GM19043 (cell line): ENCODE measurements around the gene BIRC7.
"Not testable (repeated sequence)": the region's sequence is repeated elsewhere in the genome, so short reads cannot be mapped to it uniquely, and the experiment has no call there.

Source experiments
- ATAC-seq: cut with Tn5 transposase; IDR thresholded peaks from one replicate; pipeline ENCODE4 v1.9.1; 2021; ENCODE audit warnings: low read depth; ENCODE audit not compliant: unreplicated experiment

BIRC7 gene

GRCh38 chr20:63243604-63244247 is 8.0 kb downstream of the BIRC7 start:
- ATAC-seq = no peak

- ATAC-seq = no peak
Measured at GRCh38 chr20:63244468-63244867, 8.8 kb downstream of the BIRC7 start.

GRCh38 chr20:63246490-63247288 is 11.0 kb downstream of the BIRC7 start:
- no peak for ATAC-seq

GRCh38 chr20:63247671-63248228 is 12.0 kb downstream of the BIRC7 start:
- ATAC-seq = no peak

GRCh38 chr20:63248835-63249591 is 13.3 kb downstream of the BIRC7 start:
- no peak for ATAC-seq

GRCh38 chr20:63249891-63250290 is 14.2 kb downstream of the BIRC7 start:
- no peak for ATAC-seq

- not testable (repeated sequence) for ATAC-seq
Measured at GRCh38 chr20:63251350-63251749, 15.6 kb downstream of the BIRC7 start.

GRCh38 chr20:63252284-63252711 is 16.6 kb downstream of the BIRC7 start:
- ATAC-seq = no peak

- ATAC-seq = no peak
Measured at GRCh38 chr20:63253065-63253437, 17.3 kb downstream of the BIRC7 start.

- ATAC-seq = no peak
Measured at GRCh38 chr20:63253438-63254231, 17.9 kb downstream of the BIRC7 start.

GRCh38 chr20:63254232-63254605 is 18.5 kb downstream of the BIRC7 start, which contains the start of gene NKAIN4:
Gene NKAIN4 (minus strand): TSS chr20:63254463. CDS start chr20:63254450, 13 bp downstream.
- no peak for ATAC-seq

- no peak for ATAC-seq
Measured at GRCh38 chr20:63254606-63255384, 19.1 kb downstream of the BIRC7 start.

GRCh38 chr20:63255931-63256704 is 20.4 kb downstream of the BIRC7 start:
- ATAC-seq = no peak

GRCh38 chr20:63256954-63257353 is 21.2 kb downstream of the BIRC7 start:
- ATAC-seq = no peak

GRCh38 chr20:63257629-63258028 is 21.9 kb downstream of the BIRC7 start:
- ATAC-seq = no peak

GRCh38 chr20:63258781-63259180 is 23.1 kb downstream of the BIRC7 start:
- ATAC-seq = no peak

- no peak for ATAC-seq
Measured at GRCh38 chr20:63259734-63260460, 24.2 kb downstream of the BIRC7 start.

- ATAC-seq = no peak
Measured at GRCh38 chr20:63260521-63260920, 24.8 kb downstream of the BIRC7 start.
